Measurements from ENCODE around the gene NR6A1. TPM values are rescaled to one million over a fixed set of nuclear protein-coding genes. Genes with fewer than 3 reads are reported as not detected.

Gene NR6A1
- total RNA-seq, 2 experiments from 2014 or later = 0.74 to 1.1 TPM

DNA sequence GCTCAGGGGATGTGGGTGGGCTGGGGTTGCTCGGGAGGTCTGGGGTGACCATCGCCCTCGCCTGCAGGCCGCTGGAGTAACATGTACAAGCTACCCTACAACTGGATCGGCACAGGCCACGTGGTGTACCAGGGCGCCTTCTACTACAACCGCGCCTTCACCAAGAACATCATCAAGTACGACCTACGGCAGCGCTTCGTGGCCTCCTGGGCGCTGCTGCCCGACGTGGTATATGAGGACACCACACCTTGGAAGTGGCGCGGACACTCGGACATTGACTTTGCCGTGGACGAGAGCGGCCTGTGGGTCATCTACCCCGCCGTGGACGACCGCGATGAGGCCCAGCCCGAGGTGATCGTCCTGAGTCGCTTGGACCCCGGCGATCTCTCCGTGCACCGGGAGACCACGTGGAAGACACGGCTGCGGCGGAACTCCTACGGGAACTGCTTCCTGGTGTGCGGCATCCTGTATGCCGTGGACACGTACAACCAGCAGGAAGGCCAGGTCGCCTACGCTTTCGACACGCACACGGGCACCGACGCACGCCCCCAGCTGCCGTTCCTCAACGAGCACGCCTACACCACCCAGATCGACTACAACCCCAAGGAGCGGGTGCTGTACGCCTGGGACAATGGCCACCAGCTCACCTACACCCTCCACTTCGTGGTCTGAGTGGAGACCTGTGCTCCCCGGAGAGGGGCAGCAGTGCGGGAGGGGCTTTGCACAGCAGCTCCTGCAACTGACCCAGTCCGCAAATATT lies 38.8 kb upstream of the NR6A1 start:
- TF ChIP-seq, protein P1, sequence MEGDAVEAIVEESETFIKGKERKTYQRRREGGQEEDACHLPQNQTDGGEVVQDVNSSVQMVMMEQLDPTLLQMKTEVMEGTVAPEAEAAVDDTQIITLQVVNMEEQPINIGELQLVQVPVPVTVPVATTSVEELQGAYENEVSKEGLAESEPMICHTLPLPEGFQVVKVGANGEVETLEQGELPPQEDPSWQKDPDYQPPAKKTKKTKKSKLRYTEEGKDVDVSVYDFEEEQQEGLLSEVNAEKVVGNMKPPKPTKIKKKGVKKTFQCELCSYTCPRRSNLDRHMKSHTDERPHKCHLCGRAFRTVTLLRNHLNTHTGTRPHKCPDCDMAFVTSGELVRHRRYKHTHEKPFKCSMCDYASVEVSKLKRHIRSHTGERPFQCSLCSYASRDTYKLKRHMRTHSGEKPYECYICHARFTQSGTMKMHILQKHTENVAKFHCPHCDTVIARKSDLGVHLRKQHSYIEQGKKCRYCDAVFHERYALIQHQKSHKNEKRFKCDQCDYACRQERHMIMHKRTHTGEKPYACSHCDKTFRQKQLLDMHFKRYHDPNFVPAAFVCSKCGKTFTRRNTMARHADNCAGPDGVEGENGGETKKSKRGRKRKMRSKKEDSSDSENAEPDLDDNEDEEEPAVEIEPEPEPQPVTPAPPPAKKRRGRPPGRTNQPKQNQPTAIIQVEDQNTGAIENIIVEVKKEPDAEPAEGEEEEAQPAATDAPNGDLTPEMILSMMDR (IDR thresholded peaks at IDR 0.05) = no peak
- intact Hi-C loops (cut with micrococcal nuclease) = no loop called here
- Mint-ChIP-seq H3K36me3 (ENCODE audit: low read depth) (no peaks in the 10 kb centered on the region), H3K27me3 (peaks cover 3% of the 10 kb centered on the region), H3K9me3 (no peaks in the 10 kb centered on the region), H3K4me1 (ENCODE audit: low read depth) (no peaks in the 10 kb centered on the region), H3K4me3 (no peak overlapping the region), H3K27ac (no peak overlapping the region)
- POLR2A ChIA-PET = no interaction called here
- DNase-seq (no peak), ATAC-seq (no peak)
- CTCF ChIA-PET = no interaction called here

DNA sequence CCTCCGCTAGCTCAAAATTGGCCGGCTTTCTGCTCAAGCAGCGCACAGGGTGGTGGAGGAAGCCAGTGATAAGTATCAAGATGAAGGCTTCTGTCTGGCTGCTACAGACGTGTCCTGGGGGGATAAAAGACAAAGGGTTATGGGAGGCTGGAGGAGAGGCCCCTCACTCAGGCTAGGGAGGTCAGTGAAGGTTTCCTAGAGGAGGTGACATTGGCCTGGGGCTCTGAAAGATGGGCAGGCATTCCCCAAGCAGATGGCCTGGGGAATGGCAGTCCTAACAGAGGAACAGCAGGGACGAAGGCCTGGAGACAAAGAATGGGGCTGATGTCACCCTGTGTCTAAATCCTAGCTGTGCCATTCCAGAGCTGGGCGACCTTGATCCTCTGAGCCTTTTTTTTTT lies 38.1 kb upstream of the NR6A1 start:
- no peak overlapping the region for H3K27ac Mint-ChIP-seq
- H3K4me1 Mint-ChIP-seq (ENCODE audit: low read depth) = no peaks in the 10 kb centered on the region
- H3K27me3 Mint-ChIP-seq = peaks cover 4% of the 10 kb centered on the region
- H3K4me3 Mint-ChIP-seq = no peak overlapping the region
- intact Hi-C loops (cut with micrococcal nuclease) = no loop called here
- ChIA-PET CTCF (no interaction called here), POLR2A (interaction anchor here (1.0 kb wide), 1 partner anchor 34 kb away, joined by 3 read pairs; no protein-coding TSS in a partner anchor)
- DNase-seq (no peak), ATAC-seq (no peak)
- H3K36me3 Mint-ChIP-seq (ENCODE audit: low read depth) = no peaks in the 10 kb centered on the region
- no peaks in the 10 kb centered on the region for H3K9me3 Mint-ChIP-seq
- TF ChIP-seq, protein P1 (IDR thresholded peaks at IDR 0.05) = no peak

DNA sequence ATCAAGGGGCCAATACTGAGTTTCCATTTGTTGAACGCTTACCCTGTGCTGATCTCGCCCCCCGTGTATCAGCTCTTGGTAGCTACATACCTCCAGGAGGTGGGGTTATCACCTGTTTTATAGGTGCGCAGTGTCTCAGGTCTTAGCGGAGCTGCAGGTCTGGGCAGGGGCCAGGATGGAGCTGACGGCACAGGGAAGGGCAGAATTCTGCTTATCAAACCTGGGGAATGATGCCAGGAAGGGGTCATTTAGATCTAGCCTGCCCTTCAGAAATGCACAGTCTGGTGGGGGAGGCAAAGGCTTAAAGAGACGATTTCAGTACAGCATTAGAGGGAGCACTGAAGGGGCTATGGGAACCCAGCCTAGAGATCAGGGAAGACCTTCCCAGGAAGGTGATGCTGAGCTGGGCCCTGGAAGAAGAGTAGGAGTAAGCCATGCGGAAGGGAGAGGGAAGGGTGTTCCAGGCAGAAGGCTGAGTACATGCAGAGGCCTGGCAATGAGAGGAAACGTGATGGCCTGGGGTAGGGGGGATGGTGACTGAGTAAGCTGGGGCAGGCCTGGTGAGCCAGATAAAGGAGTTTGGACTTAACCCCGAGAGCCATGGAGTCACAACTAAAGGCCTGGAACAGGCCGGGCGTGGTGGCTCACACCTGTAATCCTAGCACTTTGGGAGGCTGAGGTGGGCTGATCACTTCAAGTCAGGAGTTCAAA lies 37.3 kb upstream of the NR6A1 start:
- DNase-seq (no peak), ATAC-seq (no peak)
- intact Hi-C loops (cut with micrococcal nuclease) = no loop called here
- H3K4me1 Mint-ChIP-seq (ENCODE audit: low read depth) = no peaks in the 10 kb centered on the region
- CTCF ChIA-PET = no interaction called here
- TF ChIP-seq, protein P1 (IDR thresholded peaks at IDR 0.05) = no peak
- no peaks in the 10 kb centered on the region for H3K36me3 Mint-ChIP-seq (ENCODE audit: low read depth)
- H3K27ac Mint-ChIP-seq = no peak overlapping the region
- H3K9me3 Mint-ChIP-seq = no peaks in the 10 kb centered on the region
- peaks cover 4% of the 10 kb centered on the region for H3K27me3 Mint-ChIP-seq
- POLR2A ChIA-PET = interaction anchor here (1.0 to 1.1 kb wide), 2 partner anchors 12 to 34 kb away, joined by 3 read pairs; no protein-coding TSS in a partner anchor
- H3K4me3 Mint-ChIP-seq = no peak overlapping the region

DNA sequence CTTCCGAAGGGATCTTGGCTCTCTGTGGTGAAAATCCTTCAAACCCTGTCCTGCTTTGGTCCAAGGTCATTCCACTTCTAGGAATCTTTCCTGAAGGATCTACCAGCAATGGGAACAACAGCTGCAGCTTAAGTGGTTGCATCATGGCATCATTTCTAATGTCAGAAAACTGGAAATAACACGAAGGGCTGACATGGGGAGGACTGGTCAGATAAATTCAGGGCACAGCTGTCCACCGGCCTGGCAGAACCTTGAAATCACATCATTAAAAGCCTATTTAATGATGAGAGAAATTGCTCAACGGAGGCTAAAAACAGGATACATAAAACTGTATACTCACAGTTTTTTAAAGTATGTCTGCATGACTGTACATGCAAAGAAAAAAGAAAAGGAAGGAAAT lies 34.1 kb upstream of the NR6A1 start:
- Mint-ChIP-seq H3K9me3 (no peaks in the 10 kb centered on the region), H3K27ac (no peak overlapping the region), H3K4me1 (ENCODE audit: low read depth) (no peaks in the 10 kb centered on the region), H3K4me3 (no peak overlapping the region), H3K27me3 (peaks cover 4% of the 10 kb centered on the region), H3K36me3 (ENCODE audit: low read depth) (no peaks in the 10 kb centered on the region)
- ChIA-PET POLR2A (no interaction called here), CTCF (interaction anchor here (2.5 kb wide), 1 partner anchor 48 kb away, joined by 5 read pairs; the partner anchor contains the start of gene WDR38)
- intact Hi-C loops (cut with micrococcal nuclease) = no loop called here
- ATAC-seq (no peak), DNase-seq (no peak)
- TF ChIP-seq, protein P1 (IDR thresholded peaks at IDR 0.05) = no peak

DNA sequence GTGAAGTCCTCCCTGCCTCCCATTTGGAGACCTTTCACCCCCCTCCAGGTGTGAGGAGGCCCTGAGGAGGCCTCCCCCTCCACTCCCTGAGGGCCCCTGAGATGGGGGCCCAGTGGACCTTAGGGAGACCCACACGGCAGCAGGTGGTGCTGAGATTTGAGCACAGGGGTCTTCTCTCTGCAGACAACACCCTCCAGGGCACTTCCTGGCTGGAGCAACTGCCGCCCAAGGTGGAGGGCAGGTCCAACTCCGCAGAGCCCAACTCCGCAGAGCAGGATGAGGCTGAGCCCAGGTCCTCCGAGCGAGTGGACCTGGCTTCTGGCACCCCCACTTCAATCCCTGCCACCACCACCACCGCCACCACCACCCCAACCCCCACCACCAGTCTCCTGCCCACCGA lies 32.8 kb upstream of the NR6A1 start:
- no peak overlapping the region for H3K27ac Mint-ChIP-seq

More for the DNA sequence above, 32.8 kb upstream of the NR6A1 start:
- no peaks in the 10 kb centered on the region for H3K9me3 Mint-ChIP-seq
- no peak overlapping the region for H3K4me3 Mint-ChIP-seq
- DNase-seq (no peak), ATAC-seq (no peak)
- H3K4me1 Mint-ChIP-seq (ENCODE audit: low read depth) = no peaks in the 10 kb centered on the region
- POLR2A ChIA-PET = no interaction called here
- intact Hi-C loops (cut with micrococcal nuclease) = no loop called here
- CTCF ChIA-PET = no interaction called here
- TF ChIP-seq, protein P1 (IDR thresholded peaks at IDR 0.05) = no peak
- no peaks in the 10 kb centered on the region for H3K36me3 Mint-ChIP-seq (ENCODE audit: low read depth)
- peaks cover 4% of the 10 kb centered on the region for H3K27me3 Mint-ChIP-seq
